Measurements from ENCODE around the gene KCND2. TPM values are rescaled to one million over a fixed set of nuclear protein-coding genes. Genes with fewer than 3 reads are reported as not detected.
"Not testable (repeated sequence)": the region's sequence is repeated elsewhere in the genome, so short reads cannot be mapped to it uniquely, and the experiment has no call there.

The KCND2 gene
- total RNA-seq, 1 experiment from 2014 or later = not detected

- Histone ChIP-seq H3K9me3 (no peaks in the 10 kb centered on the region), H3K4me3 (ENCODE audit: low read depth, low read length) (no peak overlapping the region), H3K4me1 (no peaks in the 10 kb centered on the region), H3K36me3 (ENCODE audit: control insufficient read depth, insufficient read depth, low read length) (no peaks in the 10 kb centered on the region), H3K27me3 (replicated peaks; ENCODE audit: control insufficient read depth, insufficient read depth, low read length) (no peaks in the 10 kb centered on the region)
- no TSS peak for BruUV-seq (replicated peaks)
- POLR2A ChIA-PET = no interaction called here
- CTCF ChIA-PET = no interaction called here
- no peak for TF ChIP-seq CTCF (IDR thresholded peaks at IDR 0.05; ENCODE audit: insufficient read depth in 1 of 2, low read depth in 1 of 2, low read length in 1 of 2, severe bottlenecking in 1 of 2, unreplicated experiment in 1 of 2)
- no peaks in the 10 kb centered on the region for H3K4me1 Mint-ChIP-seq (ENCODE audit: low read depth, unreplicated experiment)
- DNase-seq = no peak
- no peak overlapping the region for H3K27ac Mint-ChIP-seq (ENCODE audit: unreplicated experiment)
- no peak overlapping the region for H3K4me3 Mint-ChIP-seq (ENCODE audit: unreplicated experiment)
- intact Hi-C loops (cut with micrococcal nuclease; ENCODE audit: unreplicated experiment) = no loop called here
- peaks cover 10% of the 10 kb centered on the region for H3K27me3 Mint-ChIP-seq (ENCODE audit: insufficient read depth, unreplicated experiment)
- no peaks in the 10 kb centered on the region for H3K9me3 Mint-ChIP-seq (ENCODE audit: unreplicated experiment)
- H3K36me3 Mint-ChIP-seq (ENCODE audit: insufficient read depth, unreplicated experiment) = no peaks in the 10 kb centered on the region
Observed at GRCh38 chr7:120695848-120696247, 422.9 kb downstream of the KCND2 start.

- no peaks in the 10 kb centered on the region for H3K9me3 Mint-ChIP-seq (ENCODE audit: unreplicated experiment)
- no peaks in the 10 kb centered on the region for H3K4me1 ChIP-seq
- intact Hi-C loops (cut with micrococcal nuclease; ENCODE audit: unreplicated experiment) = no loop called here
- DNase-seq = no peak
- H3K4me3 ChIP-seq (ENCODE audit: low read depth, low read length) = no peak overlapping the region
- H3K9me3 ChIP-seq = no peaks in the 10 kb centered on the region
- POLR2A ChIA-PET = no interaction called here
- no peak overlapping the region for H3K27ac Mint-ChIP-seq (ENCODE audit: unreplicated experiment)
- TF ChIP-seq CTCF (IDR thresholded peaks at IDR 0.05; ENCODE audit: insufficient read depth in 1 of 2, low read depth in 1 of 2, low read length in 1 of 2, severe bottlenecking in 1 of 2, unreplicated experiment in 1 of 2) = no peak
- no peaks in the 10 kb centered on the region for H3K27me3 ChIP-seq (replicated peaks; ENCODE audit: control insufficient read depth, insufficient read depth, low read length)
- no peaks in the 10 kb centered on the region for H3K4me1 Mint-ChIP-seq (ENCODE audit: low read depth, unreplicated experiment)
- H3K27me3 Mint-ChIP-seq (ENCODE audit: insufficient read depth, unreplicated experiment) = no peaks in the 10 kb centered on the region
- H3K36me3 Mint-ChIP-seq (ENCODE audit: insufficient read depth, unreplicated experiment) = no peaks in the 10 kb centered on the region
- no TSS peak for BruUV-seq (replicated peaks)
- no peak overlapping the region for H3K4me3 Mint-ChIP-seq (ENCODE audit: unreplicated experiment)
- no peaks in the 10 kb centered on the region for H3K36me3 ChIP-seq (ENCODE audit: control insufficient read depth, insufficient read depth, low read length)
- CTCF ChIA-PET = no interaction called here
Observed at GRCh38 chr7:120700796-120701195, 427.8 kb downstream of the KCND2 start.

- H3K4me3 ChIP-seq (ENCODE audit: low read depth, low read length); H3K36me3 ChIP-seq (ENCODE audit: control insufficient read depth, insufficient read depth, low read length); DNase-seq; H3K4me1 Mint-ChIP-seq (ENCODE audit: low read depth, unreplicated experiment); H3K27me3 ChIP-seq (replicated peaks; ENCODE audit: control insufficient read depth, insufficient read depth, low read length); H3K4me1 ChIP-seq; H3K9me3 ChIP-seq; H3K36me3 Mint-ChIP-seq (ENCODE audit: insufficient read depth, unreplicated experiment); intact Hi-C loops (cut with micrococcal nuclease; ENCODE audit: unreplicated experiment); H3K4me3 Mint-ChIP-seq (ENCODE audit: unreplicated experiment); H3K27me3 Mint-ChIP-seq (ENCODE audit: insufficient read depth, unreplicated experiment); BruUV-seq (replicated peaks); H3K9me3 Mint-ChIP-seq (ENCODE audit: unreplicated experiment); CTCF ChIA-PET; H3K27ac Mint-ChIP-seq (ENCODE audit: unreplicated experiment); POLR2A ChIA-PET: not testable (repeated sequence)
Observed at GRCh38 chr7:120702408-120702807, 429.4 kb downstream of the KCND2 start.

GRCh38 chr7:120703585-120704240 lies 430.7 kb downstream of the KCND2 start:
- Histone ChIP-seq H3K4me3 (ENCODE audit: low read depth, low read length) (no peak overlapping the region), H3K36me3 (ENCODE audit: control insufficient read depth, insufficient read depth, low read length) (no peaks in the 10 kb centered on the region), H3K27me3 (replicated peaks; ENCODE audit: control insufficient read depth, insufficient read depth, low read length) (no peaks in the 10 kb centered on the region; the same call in 1 of the 2 replicates), H3K9me3 (no peaks in the 10 kb centered on the region), H3K4me1 (no peaks in the 10 kb centered on the region)
- intact Hi-C loops (cut with micrococcal nuclease; ENCODE audit: unreplicated experiment) = no loop called here
- no peaks in the 10 kb centered on the region for H3K9me3 Mint-ChIP-seq (ENCODE audit: unreplicated experiment)
- H3K4me1 Mint-ChIP-seq (ENCODE audit: low read depth, unreplicated experiment) = no peaks in the 10 kb centered on the region
- H3K27ac Mint-ChIP-seq (ENCODE audit: unreplicated experiment) = no peak overlapping the region
- H3K27me3 Mint-ChIP-seq (ENCODE audit: insufficient read depth, unreplicated experiment) = no peaks in the 10 kb centered on the region
- CTCF ChIA-PET = no interaction called here
- H3K36me3 Mint-ChIP-seq (ENCODE audit: insufficient read depth, unreplicated experiment) = no peaks in the 10 kb centered on the region
- no peak overlapping the region for H3K4me3 Mint-ChIP-seq (ENCODE audit: unreplicated experiment)
- no TSS peak for BruUV-seq (replicated peaks)
- POLR2A ChIA-PET = no interaction called here
- no peak for TF ChIP-seq CTCF (IDR thresholded peaks at IDR 0.05; ENCODE audit: insufficient read depth in 1 of 2, low read depth in 1 of 2, low read length in 1 of 2, severe bottlenecking in 1 of 2, unreplicated experiment in 1 of 2)
- no peak for DNase-seq
